GM12873 (cell line): ENCODE data around the gene FHAD1.

Source experiments
- CTCF ChIP-seq: IDR thresholded peaks from 2 replicates; pipeline ENCODE4 v1.5.1; 2012; ENCODE audit warnings: low read depth, mild to moderate bottlenecking, moderate library complexity, low read length, control low read depth; ENCODE audit not compliant: insufficient read depth; ENCODE audit errors: missing control alignments

FHAD1 gene

GRCh38 chr1:15305468-15305770 is 58.4 kb downstream of the FHAD1 start:
- TF ChIP-seq CTCF: no peak

- no peak for TF ChIP-seq CTCF
These were observed 61.1 kb downstream of the FHAD1 start for GRCh38 chr1:15308135-15308534.

GRCh38 chr1:15308621-15309027 is 61.6 kb downstream of the FHAD1 start:
- TF ChIP-seq CTCF: no peak

- TF ChIP-seq CTCF: no peak
These were observed 62.7 kb downstream of the FHAD1 start for GRCh38 chr1:15309687-15310086.

GRCh38 chr1:15310544-15310943 is 63.5 kb downstream of the FHAD1 start:
- TF ChIP-seq CTCF: no peak

GRCh38 chr1:15311122-15311822 is 64.2 kb downstream of the FHAD1 start:
- no peak for TF ChIP-seq CTCF

- TF ChIP-seq CTCF: no peak
These were observed 64.9 kb downstream of the FHAD1 start for GRCh38 chr1:15311880-15312279.
